ENCODE results near the gene VPS9D1. TPM values are rescaled to one million over a fixed set of nuclear protein-coding genes. Genes with fewer than 3 reads are reported as not detected.

VPS9D1 gene
- total RNA-seq, 1 donor from 2014 or later: 1.6 TPM

DNA sequence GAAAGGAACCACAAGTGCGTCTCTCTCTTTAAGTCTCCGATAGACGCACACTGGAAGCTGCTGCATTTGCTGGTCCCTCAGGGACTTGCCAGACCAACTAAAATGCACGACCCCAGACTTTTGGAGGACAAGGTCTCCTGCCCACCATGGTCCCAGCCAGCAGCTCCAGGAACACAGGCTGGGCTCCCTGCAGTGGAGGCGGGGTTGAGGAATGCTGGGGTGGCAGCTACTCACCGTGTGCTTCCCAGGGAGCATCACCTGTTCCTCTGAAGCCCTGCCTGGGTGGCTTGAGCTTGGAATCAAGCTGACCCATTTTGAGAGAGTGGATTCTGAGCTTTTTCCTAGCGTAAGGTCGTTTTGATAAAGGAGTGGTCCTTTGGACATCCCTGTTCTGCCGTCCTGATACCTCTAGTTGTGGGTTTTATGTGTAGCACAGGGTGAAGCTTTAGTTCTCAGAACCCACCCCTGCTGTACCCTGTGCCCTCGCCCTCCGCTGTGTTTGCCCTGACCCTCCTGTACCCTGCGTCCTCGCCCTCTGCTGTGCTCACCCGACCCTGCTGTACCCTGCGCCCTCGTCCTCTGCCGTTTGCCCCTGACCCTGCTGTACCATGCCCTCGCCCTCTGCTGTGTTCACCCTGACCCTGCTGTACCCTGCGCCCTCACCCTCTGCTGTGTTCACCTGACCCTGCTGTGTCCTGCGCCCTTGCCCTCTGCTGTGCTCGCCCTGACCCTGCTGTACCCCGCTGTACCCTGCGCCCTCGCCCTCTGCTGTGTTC is 11.6 kb upstream of the VPS9D1 start:
- Histone ChIP-seq H3K79me2 (ENCODE audit: low read depth) (no peaks in the 10 kb centered on the region), H4K20me1 (ENCODE audit: low read depth) (peaks cover 9% of the 10 kb centered on the region), H3K36me3 (no peaks in the 10 kb centered on the region), H3K27ac (no peak overlapping the region), H3K4me2 (no peak overlapping the region), H3K9ac (no peak overlapping the region), H3K4me3 (no peak overlapping the region), H3F3A (ENCODE audit: low read depth) (no peaks in the 10 kb centered on the region), H3K9me3 (ENCODE audit: low read depth) (no peaks in the 10 kb centered on the region), H3K4me1 (no peaks in the 10 kb centered on the region), H3K27me3 (no peaks in the 10 kb centered on the region), H2AFZ (replicated peaks) (no peak overlapping the region)
- Mint-ChIP-seq H3K36me3 (peaks cover 37% of the 10 kb centered on the region), H3K9me3 (no peaks in the 10 kb centered on the region), H3K27ac (peak overlapping the region; percentile 55), H3K4me1 (peaks cover 19% of the 10 kb centered on the region), H3K4me3 (no peak overlapping the region), H3K27me3 (ENCODE audit: insufficient read depth, low read depth) (peaks cover 8% of the 10 kb centered on the region)
- TF ChIP-seq EZH2 (IDR thresholded peaks at IDR 0.05) (no peak), EZH2phosphoT487 (IDR thresholded peaks at IDR 0.05) (no peak)
- TF ChIP-seq, protein P1, sequence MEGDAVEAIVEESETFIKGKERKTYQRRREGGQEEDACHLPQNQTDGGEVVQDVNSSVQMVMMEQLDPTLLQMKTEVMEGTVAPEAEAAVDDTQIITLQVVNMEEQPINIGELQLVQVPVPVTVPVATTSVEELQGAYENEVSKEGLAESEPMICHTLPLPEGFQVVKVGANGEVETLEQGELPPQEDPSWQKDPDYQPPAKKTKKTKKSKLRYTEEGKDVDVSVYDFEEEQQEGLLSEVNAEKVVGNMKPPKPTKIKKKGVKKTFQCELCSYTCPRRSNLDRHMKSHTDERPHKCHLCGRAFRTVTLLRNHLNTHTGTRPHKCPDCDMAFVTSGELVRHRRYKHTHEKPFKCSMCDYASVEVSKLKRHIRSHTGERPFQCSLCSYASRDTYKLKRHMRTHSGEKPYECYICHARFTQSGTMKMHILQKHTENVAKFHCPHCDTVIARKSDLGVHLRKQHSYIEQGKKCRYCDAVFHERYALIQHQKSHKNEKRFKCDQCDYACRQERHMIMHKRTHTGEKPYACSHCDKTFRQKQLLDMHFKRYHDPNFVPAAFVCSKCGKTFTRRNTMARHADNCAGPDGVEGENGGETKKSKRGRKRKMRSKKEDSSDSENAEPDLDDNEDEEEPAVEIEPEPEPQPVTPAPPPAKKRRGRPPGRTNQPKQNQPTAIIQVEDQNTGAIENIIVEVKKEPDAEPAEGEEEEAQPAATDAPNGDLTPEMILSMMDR (IDR thresholded peaks at IDR 0.05): no peak
- no peak for DNase-seq (ENCODE audit: low spot score)

DNA sequence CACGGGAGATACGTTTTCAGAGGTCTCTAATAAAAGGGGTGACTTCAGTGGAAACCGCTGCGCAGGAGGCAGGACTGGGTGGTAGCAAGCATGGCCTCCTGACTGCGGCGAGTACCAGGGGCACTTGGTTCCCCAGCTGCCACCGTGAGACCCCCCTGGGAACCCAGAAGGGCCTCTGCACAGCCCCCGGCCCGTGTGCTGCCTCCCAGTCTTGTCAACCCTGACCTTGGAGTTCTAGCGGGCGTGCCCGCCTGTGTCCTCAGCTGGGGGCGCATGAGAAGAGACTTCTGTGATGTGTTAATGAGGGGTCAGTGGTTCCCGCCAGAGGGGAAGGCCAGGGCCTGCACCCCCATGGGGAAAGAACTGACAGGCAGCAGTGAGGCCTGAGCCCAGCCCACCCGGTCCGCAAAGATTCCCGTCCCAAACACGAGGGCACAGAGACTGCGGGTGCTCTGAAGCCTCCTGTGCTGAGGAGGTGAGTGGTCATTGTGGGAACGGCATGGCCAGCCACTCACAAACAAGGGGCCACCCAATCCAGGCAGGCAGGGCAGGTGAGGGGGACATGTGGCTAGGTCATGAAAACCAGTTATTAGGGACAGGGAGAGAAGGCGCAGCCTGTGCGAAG is 10.0 kb upstream of the VPS9D1 start:
- DNase-seq (ENCODE audit: low spot score): no peak

DNA sequence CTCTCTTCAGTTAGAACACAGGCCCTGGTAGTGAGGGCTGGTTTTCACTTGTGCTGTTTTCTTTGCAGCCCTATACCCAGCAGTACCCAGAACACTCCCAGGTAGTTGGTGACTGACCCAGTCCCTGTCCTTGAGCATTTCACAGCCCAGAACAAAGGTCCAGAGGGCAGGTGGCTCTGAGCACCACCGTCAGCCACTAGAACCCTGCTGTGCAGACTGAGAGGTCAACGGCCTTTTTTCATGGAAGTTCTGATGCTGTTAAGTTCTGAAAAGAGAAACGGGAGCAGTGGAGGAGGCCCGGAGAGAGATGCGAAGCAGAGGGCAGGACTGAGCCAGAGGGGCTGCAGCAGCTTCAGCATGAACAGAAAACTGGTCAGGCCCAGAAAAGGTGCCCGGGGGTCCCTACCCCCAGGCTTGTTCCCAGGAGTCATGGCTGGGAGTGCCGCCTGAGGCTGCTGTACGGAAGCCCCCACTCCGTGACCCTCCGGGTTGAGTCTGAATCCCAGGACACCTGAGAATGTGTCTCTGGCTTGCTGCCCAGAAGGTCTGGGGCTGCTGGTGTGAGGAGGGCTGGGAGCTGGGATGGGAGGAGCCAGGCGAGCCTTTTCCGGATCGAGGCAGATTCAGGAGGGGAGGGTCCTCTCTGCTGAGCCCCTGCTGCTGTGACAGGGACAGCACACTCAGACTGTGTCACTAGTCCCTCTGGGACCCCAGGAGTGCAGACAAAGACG is 9.3 kb upstream of the VPS9D1 start:
- Histone ChIP-seq H2AFZ (replicated peaks) (no peak overlapping the region), H3K36me3 (no peaks in the 10 kb centered on the region), H3K27me3 (no peaks in the 10 kb centered on the region), H3K4me3 (no peak overlapping the region), H3F3A (ENCODE audit: low read depth) (no peaks in the 10 kb centered on the region), H3K27ac (no peak overlapping the region), H4K20me1 (ENCODE audit: low read depth) (peaks cover 9% of the 10 kb centered on the region), H3K4me1 (no peaks in the 10 kb centered on the region), H3K9me3 (ENCODE audit: low read depth) (no peaks in the 10 kb centered on the region), H3K4me2 (no peak overlapping the region), H3K9ac (no peak overlapping the region), H3K79me2 (ENCODE audit: low read depth) (no peaks in the 10 kb centered on the region)
- Mint-ChIP-seq H3K9me3 (no peaks in the 10 kb centered on the region), H3K36me3 (peaks cover 32% of the 10 kb centered on the region), H3K4me3 (peak overlapping the region; percentile 50), H3K4me1 (peaks cover 25% of the 10 kb centered on the region), H3K27me3 (ENCODE audit: insufficient read depth, low read depth) (peaks cover 14% of the 10 kb centered on the region), H3K27ac (peak overlapping the region; percentile 94)
- TF ChIP-seq, protein P1 (IDR thresholded peaks at IDR 0.05): no peak
- TF ChIP-seq EZH2 (IDR thresholded peaks at IDR 0.05) (no peak), EZH2phosphoT487 (IDR thresholded peaks at IDR 0.05) (no peak)
- DNase-seq (ENCODE audit: low spot score): no peak

More for the DNA sequence above, 10.0 kb upstream of the VPS9D1 start:
- no peak overlapping the region for H3K4me3 Mint-ChIP-seq
- H3K36me3 Mint-ChIP-seq: peaks cover 36% of the 10 kb centered on the region
- Histone ChIP-seq H3K9me3 (ENCODE audit: low read depth) (no peaks in the 10 kb centered on the region), H3K79me2 (ENCODE audit: low read depth) (no peaks in the 10 kb centered on the region), H2AFZ (replicated peaks) (no peak overlapping the region), H3K4me2 (no peak overlapping the region), H3F3A (ENCODE audit: low read depth) (no peaks in the 10 kb centered on the region), H3K36me3 (no peaks in the 10 kb centered on the region), H3K4me1 (no peaks in the 10 kb centered on the region), H3K27me3 (no peaks in the 10 kb centered on the region), H3K9ac (no peak overlapping the region), H3K4me3 (no peak overlapping the region), H3K27ac (no peak overlapping the region), H4K20me1 (ENCODE audit: low read depth) (peaks cover 9% of the 10 kb centered on the region)
- peaks cover 25% of the 10 kb centered on the region for H3K4me1 Mint-ChIP-seq
- peaks cover 14% of the 10 kb centered on the region for H3K27me3 Mint-ChIP-seq (ENCODE audit: insufficient read depth, low read depth)
- H3K27ac Mint-ChIP-seq: no peak overlapping the region
- TF ChIP-seq EZH2phosphoT487 (IDR thresholded peaks at IDR 0.05): no peak
- no peak for TF ChIP-seq EZH2 (IDR thresholded peaks at IDR 0.05)
- TF ChIP-seq, protein P1 (IDR thresholded peaks at IDR 0.05): no peak
- no peaks in the 10 kb centered on the region for H3K9me3 Mint-ChIP-seq
